GM21717 (cell line): ENCODE data around the gene RFX5.
"Not testable (repeated sequence)": the region's sequence is repeated elsewhere in the genome, so short reads cannot be mapped to it uniquely, and the experiment has no call there.

Source experiments
- ATAC-seq: cut with Tn5 transposase; IDR thresholded peaks from one replicate; pipeline ENCODE4 v1.9.1; 2021; ENCODE audit warnings: mild to moderate bottlenecking, moderate library complexity; ENCODE audit not compliant: unreplicated experiment

The RFX5 gene

GRCh38 chr1:151346769-151347522 lies at the start of gene RFX5:
TSS of gene RFX5 (minus strand) at chr1:151347252. CDS start at chr1:151346320, 932 bp downstream.
- peak; percentile 92 for ATAC-seq

DNA sequence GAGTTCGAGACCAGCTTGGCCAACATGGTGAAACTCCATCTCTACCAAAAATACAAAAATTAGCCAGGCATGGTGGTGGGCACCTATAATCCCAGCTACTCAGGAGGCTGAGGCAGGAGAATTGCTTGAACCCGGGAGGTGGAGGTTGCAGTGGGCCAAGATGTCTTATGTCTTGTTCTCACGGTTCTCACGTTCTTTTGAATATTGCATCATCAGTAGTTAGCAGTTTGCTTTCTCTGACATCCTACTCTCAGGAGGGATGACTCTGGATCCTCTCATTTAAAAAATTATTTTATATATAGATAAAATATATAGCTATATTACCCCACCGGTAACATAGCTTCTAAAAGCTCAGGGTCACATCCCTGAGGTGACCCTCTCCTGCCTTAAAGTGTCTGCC lies 49.2 kb upstream of the RFX5 start:
- not testable (repeated sequence) for ATAC-seq

DNA sequence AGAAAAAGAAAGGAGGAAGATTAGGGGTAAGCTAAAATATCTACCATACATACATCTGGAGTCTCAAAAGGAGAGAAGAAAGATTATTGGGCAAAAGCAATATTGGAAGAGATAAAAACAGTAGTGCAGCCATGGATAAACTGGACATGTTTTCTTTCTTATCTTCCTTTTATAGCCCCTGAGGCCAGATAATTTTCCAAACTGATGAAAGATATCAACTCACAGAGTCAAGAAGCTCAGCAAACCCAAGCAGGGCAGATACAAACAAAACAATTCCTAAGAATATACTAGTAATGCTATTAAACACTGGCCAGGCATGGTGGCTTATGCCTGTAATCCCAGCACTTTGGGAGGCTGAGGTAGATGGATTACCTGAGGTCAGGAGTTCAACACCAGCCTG lies 46.5 kb upstream of the RFX5 start:
- no peak for ATAC-seq

DNA sequence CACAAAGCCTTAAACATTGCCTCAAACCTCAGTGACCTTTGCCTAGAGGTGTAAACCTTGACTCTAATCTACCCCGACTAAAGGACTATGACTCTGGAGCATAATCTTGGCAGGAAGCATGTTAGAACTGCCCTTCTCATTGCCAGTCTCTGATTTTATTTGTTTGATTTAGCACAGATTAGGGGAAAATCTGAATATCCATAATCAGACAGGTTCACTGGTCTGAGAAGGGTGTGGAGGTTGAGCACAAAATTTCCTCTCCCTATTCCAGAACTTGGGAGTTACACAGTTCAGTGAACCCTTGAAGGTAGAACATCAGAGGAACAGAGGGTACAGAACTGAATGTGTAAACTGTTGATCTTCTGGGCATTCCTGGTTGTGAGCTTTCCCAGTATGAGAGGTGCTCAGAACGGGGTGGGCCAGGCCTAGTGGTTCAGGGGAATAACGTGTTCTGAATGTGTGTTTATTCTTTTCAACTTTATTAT lies 44.1 kb upstream of the RFX5 start:
- no peak for ATAC-seq

DNA sequence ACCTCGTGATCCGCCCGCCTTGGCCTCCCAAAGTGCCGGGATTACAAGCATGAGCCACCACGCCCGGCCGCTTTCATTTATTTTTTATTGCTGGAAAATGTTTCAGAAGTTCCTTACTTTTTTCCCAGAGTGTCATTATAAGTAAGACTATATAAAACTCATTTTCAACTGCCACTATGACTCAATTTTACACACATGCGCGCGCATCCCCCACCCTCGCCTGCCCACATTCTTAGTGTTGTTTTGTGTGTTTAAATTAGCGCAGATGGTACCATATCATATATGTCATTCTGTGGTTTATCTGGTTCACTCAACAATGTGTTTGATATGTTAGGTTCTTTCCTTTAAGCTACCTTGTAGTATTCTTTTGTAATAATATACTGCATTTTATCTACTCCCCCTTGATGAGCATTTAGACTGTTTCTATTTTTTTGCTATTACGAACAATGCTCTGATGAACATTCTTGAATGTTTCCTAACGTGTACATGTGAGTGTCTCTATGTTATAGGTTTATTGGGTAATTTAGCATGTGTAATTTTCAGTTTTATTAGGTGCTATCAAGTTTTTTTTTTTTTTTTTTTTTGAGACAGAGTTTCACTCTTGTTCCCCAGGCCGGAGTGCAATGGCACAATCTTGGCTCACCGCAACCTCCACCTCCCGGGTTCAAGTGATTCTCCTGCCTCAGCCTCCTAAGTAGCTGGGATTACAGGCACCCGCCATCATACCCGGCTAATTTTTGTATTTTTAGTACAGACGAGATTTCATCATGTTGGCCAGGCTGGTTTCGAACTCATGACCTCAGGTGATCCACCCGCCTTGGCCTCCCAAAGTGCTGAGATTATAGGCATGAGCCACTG lies 43.4 kb upstream of the RFX5 start:
- ATAC-seq, result not testable (repeated sequence)

- ATAC-seq, result no peak
Measured at GRCh38 chr1:151386002-151386401, 39.0 kb upstream of the RFX5 start.

DNA sequence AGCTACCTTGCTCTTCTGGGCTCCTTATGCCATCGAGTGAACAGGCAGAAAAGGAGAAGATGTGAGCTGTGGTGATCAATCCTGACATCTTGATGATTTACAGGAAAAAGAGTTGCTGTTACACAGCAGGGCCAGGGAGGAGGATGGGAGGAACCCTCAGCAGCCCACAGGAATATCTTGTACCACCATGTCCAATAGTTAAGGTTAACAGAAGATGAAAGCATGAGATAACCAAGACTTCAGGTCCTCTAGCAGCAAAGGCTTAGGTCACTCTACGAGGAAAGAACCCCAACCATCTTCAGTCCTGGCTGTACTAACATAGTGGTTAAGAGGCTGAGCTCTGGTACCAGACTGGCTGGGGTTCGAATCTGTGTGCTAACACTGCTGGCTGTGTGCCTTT lies 37.5 kb upstream of the RFX5 start:
- no peak for ATAC-seq

DNA sequence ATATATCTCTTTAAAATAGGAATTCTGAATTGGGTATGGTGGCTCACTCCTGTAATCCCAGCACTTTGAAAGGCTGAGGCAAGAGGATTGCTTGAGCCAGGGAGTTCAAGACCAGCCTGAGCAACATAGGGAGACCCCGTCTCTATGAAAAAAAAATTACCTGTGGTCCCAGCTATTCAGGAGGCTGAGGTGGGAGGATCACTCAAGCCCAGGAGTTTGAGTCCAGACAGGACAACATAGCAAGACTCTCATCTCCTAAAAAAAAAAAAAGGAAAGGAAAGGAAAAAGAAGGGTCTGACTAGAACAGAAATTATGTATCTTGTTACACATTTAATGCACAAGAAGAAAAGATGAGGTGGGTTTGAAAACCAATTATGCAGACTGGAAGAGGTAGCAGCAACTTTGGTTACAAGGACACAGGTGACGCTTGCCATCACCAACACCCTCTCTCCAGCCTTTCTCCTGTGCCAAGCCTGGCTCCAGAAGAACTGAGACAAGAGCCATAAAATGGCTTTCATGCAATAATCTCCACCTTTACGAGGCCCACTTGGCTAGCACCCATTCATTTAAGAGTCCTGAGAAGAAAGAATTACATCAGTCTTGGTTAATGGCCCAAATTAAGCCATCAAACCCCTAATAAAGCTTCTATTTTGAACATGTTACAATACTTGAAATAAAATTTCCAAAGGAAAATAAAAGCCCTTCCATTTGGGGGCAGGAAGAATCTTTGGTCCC lies 30.3 kb upstream of the RFX5 start:
- no peak for ATAC-seq

GRCh38 chr1:151373196-151373595 lies 26.1 kb upstream of the RFX5 start:
- ATAC-seq, result no peak

DNA sequence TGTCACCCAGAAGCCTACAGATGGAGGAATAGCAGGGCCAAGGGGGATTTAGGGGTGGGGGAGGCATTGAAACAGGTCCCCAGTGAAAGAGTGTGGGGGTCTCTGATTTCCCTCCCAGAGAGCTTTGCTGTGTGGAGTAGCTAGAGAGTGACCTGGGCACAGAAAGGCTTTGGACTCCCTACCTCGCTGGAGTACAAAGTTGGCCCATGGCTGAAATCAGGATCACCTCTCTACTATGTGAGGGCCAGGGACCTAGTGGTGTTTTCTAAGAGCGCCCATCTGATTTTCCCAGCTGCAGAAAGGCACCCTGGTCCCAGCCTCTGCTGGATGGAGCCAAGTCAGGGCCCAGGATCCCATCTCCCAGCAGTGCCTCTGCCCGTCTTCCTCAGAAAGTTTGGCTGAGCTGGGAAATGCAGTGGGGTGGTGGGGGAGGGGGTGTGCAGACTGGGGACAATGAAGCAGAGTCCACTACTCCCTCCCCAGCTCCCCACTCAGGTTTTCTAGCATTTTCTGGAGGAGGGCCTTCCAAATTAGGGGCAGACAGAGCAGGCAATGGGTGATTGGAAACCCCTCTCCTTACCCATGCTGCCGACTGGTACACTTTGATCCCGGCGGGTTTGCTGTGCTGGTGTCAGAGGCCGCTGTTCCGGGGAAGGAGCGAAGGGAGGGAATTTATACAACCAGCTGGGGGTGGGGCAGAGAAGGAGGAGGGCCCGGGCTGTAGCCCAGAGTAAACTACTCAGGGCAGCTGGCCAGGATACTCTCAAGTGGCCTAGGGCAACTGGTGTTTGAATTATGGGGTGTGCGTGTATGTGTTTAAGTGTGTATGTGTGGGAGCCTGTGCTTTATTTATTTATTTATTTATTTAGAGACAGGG lies 25.2 kb upstream of the RFX5 start, which contains the start of gene SELENBP1:
Gene SELENBP1, minus strand, starts transcription at position 648 of the 877 bp plus-strand sequence. Its CDS starts 64 bp downstream, at position 584.
- no peak for ATAC-seq

GRCh38 chr1:151371370-151372057 lies 24.5 kb upstream of the RFX5 start:
- no peak for ATAC-seq

DNA sequence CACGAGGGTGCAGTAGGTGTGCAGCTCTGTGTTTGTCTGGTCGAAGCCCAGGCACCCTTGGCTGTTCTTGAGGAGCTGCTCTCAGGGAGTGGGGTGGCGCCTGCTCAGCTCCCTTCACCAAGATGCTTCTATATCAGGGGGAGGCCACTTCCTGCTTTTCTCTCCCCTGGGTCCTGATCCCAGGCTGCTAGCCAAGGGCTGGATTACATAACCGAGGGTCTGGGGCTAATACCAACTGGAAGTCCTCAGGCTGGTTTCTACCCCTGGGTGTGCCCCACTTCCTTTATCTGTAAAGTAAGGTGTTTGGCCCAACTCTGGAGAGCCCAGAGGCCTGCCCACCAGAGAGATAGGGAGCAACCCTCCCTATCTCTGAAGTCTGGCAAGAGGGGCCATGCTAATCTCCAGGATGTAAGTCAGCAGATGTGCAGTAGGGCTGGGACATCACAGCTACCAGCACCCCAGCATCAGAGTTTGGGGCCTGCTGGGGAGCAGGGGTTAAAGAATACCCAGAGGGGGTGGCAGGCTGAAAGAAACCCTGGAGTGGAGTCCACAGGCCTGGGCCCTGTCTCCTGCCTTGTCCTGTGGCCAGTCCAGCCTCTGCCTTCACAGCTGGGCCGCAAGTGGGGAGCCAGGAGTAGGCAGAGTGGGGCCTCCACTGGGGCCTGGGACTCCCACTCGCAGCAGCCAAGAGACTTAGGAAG lies 23.3 kb upstream of the RFX5 start:
- no peak for ATAC-seq

GRCh38 chr1:151369621-151370048 lies 22.6 kb upstream of the RFX5 start:
- no peak for ATAC-seq

DNA sequence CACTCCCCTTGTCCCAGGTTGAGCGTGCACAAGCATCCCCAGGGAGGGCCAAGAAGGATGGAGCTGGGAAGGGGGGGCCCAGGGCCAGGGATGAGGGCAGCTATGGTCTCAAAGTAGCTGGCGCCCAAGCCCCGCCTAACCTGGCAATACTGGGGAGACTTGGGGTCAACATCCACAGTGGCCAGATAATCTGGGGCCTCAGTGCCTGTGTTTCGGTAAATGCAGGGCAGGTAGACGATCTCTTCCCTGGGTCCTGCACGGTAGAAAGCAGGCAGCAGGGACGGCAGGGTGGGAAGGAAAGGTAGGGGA lies 22.2 kb upstream of the RFX5 start:
- no peak for ATAC-seq

GRCh38 chr1:151368393-151369301 lies 21.6 kb upstream of the RFX5 start:
- ATAC-seq, result no peak

DNA sequence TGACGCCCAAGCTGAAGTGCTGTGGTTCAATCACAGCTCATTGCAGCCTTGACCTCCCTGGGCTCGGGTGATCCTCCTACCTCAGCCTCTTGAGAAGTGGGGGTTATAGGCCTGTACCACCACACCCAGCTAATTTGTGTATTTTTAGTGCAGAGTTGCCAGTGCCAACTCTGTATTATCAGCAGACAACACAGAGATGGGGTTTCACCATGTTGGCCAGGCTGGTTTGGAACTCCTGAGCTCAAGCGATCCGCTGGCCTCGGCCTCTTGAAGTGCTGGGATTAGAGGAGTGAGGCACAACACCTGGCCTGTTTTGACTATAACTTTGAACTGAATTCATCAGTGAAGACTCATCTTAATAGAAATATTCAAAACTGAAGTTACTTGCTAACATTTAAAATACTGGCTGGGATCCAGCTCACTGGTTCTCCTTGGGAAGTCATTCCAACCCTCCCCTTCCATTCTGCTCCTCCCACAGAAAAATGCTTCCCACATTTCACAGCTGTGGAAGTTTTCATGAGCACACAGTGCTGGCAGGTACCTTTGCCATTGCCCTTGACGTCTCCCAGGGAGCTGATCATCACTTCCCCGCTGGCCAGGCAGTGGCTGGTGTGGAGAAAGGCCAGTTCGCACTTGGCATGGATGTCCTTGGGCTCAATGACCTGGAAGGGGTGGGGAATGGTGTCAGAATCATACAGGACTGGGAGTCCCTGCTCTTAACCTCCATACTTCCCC lies 20.8 kb upstream of the RFX5 start:
- no peak for ATAC-seq

- no peak for ATAC-seq
Measured at GRCh38 chr1:151364996-151365395, 17.9 kb upstream of the RFX5 start.
